ENCODE data around the gene STXBP2. TPM values are rescaled to one million over a fixed set of nuclear protein-coding genes. Genes with fewer than 3 reads are reported as not detected.
A peak's percentile ranks its signal among the peaks of the same experiment; 100 is the strongest.

The STXBP2 gene
- total and polyA plus RNA-seq, 9 of the 15 experiments (the other 6 are each of a cell fraction or from before 2014, with no cell fraction given): 2.5 to 163 (median 71.3) TPM

DNA sequence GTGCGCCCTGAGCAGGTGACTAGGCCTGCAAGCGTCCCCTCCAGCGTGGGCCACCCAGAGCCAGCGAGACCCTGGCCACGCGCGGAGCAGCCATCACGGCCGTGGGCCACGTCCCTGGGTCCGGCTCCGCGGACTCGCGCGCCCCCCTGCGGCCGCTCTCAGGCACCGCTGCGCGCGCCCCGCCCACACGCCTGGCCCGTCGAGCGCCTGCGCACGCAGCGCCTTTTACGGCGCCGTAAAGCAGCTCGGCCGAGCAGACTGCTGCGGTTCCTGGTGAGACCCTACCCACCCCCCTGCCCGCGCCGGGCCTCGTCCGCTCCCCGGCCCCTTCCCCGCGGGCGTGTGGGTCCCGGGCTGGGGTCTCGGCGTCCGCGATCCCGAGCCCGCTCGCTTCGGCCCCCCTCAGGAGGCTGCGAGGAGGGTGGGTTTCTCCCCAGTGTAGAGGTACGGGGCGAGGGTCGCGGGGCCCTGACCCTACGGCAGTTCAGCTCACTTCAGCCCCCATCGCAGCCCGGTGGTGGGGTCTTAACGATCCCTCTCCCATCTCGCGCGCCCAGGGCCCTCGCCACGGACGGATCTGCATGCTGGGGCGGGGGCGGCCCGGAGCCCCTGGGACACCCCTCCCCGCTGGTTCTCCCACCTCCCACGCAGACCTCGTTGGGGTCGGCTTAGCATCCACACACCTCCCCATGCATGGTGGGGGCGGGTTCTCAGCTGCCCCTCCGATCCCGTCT lies 43.9 kb downstream of the STXBP2 start, which contains the start of gene TRAPPC5 (continued):
- no peak for TF ChIP-seq ZNF507 (tag; conservative IDR thresholded peaks at IDR 0.05)
- no peak for TF ChIP-seq NFRKB (IDR thresholded peaks at IDR 0.05; ENCODE audit: low read depth)
- no peak for TF ChIP-seq TSC22D4 (tag; IDR thresholded peaks at IDR 0.05)
- peak; percentile 65 for TF ChIP-seq EGR1 (conservative IDR thresholded peaks at IDR 0.05)
- TF ChIP-seq ZNF318 (IDR thresholded peaks at IDR 0.05; ENCODE audit: borderline replicate concordance in 1 of 2, low read depth in 1 of 2): no peak
- TF ChIP-seq SP2 (IDR thresholded peaks at IDR 0.05; ENCODE audit: extremely low read depth, low read depth, low read length, poor library complexity, severe bottlenecking): no peak
- TF ChIP-seq, protein P1, sequence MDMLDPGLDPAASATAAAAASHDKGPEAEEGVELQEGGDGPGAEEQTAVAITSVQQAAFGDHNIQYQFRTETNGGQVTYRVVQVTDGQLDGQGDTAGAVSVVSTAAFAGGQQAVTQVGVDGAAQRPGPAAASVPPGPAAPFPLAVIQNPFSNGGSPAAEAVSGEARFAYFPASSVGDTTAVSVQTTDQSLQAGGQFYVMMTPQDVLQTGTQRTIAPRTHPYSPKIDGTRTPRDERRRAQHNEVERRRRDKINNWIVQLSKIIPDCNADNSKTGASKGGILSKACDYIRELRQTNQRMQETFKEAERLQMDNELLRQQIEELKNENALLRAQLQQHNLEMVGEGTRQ (CRISPR knock-in tag; IDR thresholded peaks at IDR 0.05): no peak
- no peak for TF ChIP-seq ZNF146 (CRISPR knock-in tag; IDR thresholded peaks at IDR 0.05; ENCODE audit: unreplicated experiment)
- TF ChIP-seq ZNF695 (CRISPR knock-in tag; IDR thresholded peaks at IDR 0.05): no peak
- no peak for TF ChIP-seq HDAC3 (IDR thresholded peaks at IDR 0.05; ENCODE audit: borderline replicate concordance, partially characterized antibody)
- no peak for TF ChIP-seq EZH2 (IDR thresholded peaks at IDR 0.05; ENCODE audit: borderline replicate concordance, low read depth, low read length)
- no peak for TF ChIP-seq ATF3 (IDR thresholded peaks at IDR 0.05)
- TF ChIP-seq ATF3 (CRISPR knock-in tag; conservative IDR thresholded peaks at IDR 0.05): no peak
- TF ChIP-seq, protein P2, sequence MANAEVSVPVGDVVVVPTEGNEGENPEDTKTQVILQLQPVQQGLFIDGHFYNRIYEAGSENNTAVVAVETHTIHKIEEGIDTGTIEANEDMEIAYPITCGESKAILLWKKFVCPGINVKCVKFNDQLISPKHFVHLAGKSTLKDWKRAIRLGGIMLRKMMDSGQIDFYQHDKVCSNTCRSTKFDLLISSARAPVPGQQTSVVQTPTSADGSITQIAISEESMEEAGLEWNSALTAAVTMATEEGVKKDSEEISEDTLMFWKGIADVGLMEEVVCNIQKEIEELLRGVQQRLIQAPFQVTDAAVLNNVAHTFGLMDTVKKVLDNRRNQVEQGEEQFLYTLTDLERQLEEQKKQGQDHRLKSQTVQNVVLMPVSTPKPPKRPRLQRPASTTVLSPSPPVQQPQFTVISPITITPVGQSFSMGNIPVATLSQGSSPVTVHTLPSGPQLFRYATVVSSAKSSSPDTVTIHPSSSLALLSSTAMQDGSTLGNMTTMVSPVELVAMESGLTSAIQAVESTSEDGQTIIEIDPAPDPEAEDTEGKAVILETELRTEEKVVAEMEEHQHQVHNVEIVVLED (CRISPR knock-in tag; IDR thresholded peaks at IDR 0.05): peak; percentile 50; the same call in 1 of the 2 replicates
- no peak for TF ChIP-seq ZC3H8 (IDR thresholded peaks at IDR 0.05)
- no peak for TF ChIP-seq PML (IDR thresholded peaks at IDR 0.05; ENCODE audit: low read length)
- TF ChIP-seq CBX5 (IDR thresholded peaks at IDR 0.05; ENCODE audit: borderline replicate concordance, low read depth): no peak
